ENCODE measurements around the gene ANXA6.
A peak's percentile ranks its signal among the peaks of the same experiment; 100 is the strongest.

ANXA6 gene

DNA sequence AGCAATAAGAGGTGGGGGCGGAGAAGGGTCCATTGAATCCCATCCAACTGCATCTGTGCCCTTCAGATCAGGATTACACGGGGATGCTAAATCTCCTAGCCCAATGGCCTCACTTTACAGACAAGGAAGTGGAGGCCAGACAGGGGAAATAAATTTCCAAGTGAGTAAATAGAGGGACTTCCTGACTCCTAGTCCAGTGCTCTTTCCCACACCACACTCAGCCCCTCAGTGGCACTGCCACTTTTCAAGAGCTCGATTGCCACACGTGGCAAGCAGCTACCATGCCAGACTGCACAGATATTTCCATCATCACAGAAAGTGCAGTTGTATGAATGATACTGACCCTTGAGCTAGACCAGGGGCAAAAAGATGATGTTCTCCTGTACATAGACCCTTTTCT, 68.6 kb downstream of the ANXA6 start:
- peaks cover 26% of the 10 kb centered on the region for H3K79me2 ChIP-seq (ENCODE audit: low read length)
- H3K27me3 ChIP-seq (ENCODE audit: low read depth, low read length), result peaks cover 4% of the 10 kb centered on the region; the same call in 1 of the 2 replicates
- H3K4me2 ChIP-seq (ENCODE audit: low read length), result no peak overlapping the region
- peaks cover 3% of the 10 kb centered on the region for H3K36me3 ChIP-seq (replicated peaks; ENCODE audit: low read depth, low read length)
- no peak overlapping the region for H3K27ac ChIP-seq (ENCODE audit: low read length)
- H2AFZ ChIP-seq (ENCODE audit: low read depth, low read length), result no peak overlapping the region
- H3K9me3 ChIP-seq (ENCODE audit: insufficient read depth, low read length), result no peaks in the 10 kb centered on the region
- no peaks in the 10 kb centered on the region for H4K20me1 ChIP-seq (ENCODE audit: insufficient read depth, low read length)
- no peak overlapping the region for H3K4me3 ChIP-seq (ENCODE audit: low read length)
- peaks cover 46% of the 10 kb centered on the region for H3K4me1 ChIP-seq (ENCODE audit: low read length)
- no peak overlapping the region for H3K9ac ChIP-seq (ENCODE audit: low read length)
- no peak for TF ChIP-seq EZH2phosphoT487 (IDR thresholded peaks at IDR 0.05; ENCODE audit: low read depth)
- TF ChIP-seq, protein P1, sequence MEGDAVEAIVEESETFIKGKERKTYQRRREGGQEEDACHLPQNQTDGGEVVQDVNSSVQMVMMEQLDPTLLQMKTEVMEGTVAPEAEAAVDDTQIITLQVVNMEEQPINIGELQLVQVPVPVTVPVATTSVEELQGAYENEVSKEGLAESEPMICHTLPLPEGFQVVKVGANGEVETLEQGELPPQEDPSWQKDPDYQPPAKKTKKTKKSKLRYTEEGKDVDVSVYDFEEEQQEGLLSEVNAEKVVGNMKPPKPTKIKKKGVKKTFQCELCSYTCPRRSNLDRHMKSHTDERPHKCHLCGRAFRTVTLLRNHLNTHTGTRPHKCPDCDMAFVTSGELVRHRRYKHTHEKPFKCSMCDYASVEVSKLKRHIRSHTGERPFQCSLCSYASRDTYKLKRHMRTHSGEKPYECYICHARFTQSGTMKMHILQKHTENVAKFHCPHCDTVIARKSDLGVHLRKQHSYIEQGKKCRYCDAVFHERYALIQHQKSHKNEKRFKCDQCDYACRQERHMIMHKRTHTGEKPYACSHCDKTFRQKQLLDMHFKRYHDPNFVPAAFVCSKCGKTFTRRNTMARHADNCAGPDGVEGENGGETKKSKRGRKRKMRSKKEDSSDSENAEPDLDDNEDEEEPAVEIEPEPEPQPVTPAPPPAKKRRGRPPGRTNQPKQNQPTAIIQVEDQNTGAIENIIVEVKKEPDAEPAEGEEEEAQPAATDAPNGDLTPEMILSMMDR (IDR thresholded peaks at IDR 0.05; ENCODE audit: low read depth, low read length), result no peak

DNA sequence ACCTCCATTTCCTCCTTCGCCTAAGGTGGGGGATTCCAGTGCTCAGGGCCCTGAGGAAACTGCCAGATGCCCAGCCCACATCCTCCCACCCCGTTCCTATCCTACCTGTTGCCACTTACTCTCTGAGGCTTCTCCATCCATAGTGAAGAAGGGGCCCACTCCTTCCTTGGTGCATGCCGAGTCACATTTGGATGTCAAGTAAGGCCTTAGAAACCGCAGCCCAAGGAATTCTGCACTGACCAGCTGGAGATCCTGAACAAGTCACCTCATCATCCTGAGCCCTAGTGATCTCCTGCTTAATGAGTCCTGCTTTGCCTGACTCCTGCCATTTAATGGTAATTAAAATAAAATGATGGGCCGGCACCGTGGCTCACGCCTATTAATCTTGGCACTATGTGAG, 70.1 kb downstream of the ANXA6 start:
- H3K36me3 ChIP-seq (replicated peaks; ENCODE audit: low read depth, low read length), result peaks cover 4% of the 10 kb centered on the region
- peak overlapping the region; percentile 88 for H3K9ac ChIP-seq (ENCODE audit: low read length)
- H3K79me2 ChIP-seq (ENCODE audit: low read length), result peaks cover 41% of the 10 kb centered on the region
- H3K4me1 ChIP-seq (ENCODE audit: low read length), result peaks cover 46% of the 10 kb centered on the region
- H4K20me1 ChIP-seq (ENCODE audit: insufficient read depth, low read length), result no peaks in the 10 kb centered on the region
- H3K4me2 ChIP-seq (ENCODE audit: low read length), result peak overlapping the region; percentile 96
- H3K27ac ChIP-seq (ENCODE audit: low read length), result peak overlapping the region; percentile 64
- TF ChIP-seq, protein P1 (IDR thresholded peaks at IDR 0.05; ENCODE audit: low read depth, low read length), result no peak
- no peak for TF ChIP-seq EZH2phosphoT487 (IDR thresholded peaks at IDR 0.05; ENCODE audit: low read depth)
- peak overlapping the region; percentile 53; the same call in 1 of the 2 replicates for H2AFZ ChIP-seq (ENCODE audit: low read depth, low read length)
- H3K4me3 ChIP-seq (ENCODE audit: low read length), result peak overlapping the region; percentile 90
- peaks cover 4% of the 10 kb centered on the region; the same call in 1 of the 2 replicates for H3K27me3 ChIP-seq (ENCODE audit: low read depth, low read length)
- H3K9me3 ChIP-seq (ENCODE audit: insufficient read depth, low read length), result no peaks in the 10 kb centered on the region

DNA sequence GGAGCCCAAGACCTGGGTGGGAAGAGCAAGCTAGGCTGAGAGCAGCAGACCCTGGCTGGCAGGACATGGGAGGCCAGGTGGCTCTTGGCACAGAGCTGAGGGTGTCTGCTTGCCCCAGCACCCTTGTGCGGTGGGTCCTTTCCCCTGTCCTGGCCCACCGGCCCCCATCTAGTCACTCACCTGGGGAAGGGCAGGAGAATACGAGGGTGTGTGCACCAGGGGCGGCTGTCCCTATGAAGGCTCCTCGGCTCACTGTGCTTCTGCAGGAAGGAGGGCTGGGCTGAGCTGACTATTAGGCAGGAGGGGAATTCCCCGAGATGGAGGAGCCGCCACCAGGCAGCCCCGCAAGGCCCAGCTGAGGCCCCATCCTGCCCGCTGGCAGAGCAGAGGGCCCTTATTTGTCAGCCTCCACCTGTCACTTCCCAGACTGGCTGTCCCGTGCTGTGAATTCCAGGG, 70.6 kb downstream of the ANXA6 start:
- peak overlapping the region; percentile 96 for H3K4me2 ChIP-seq (ENCODE audit: low read length)
- peaks cover 4% of the 10 kb centered on the region; the same call in 1 of the 2 replicates for H3K27me3 ChIP-seq (ENCODE audit: low read depth, low read length)
- H3K4me3 ChIP-seq (ENCODE audit: low read length), result peak overlapping the region; percentile 90
- peak overlapping the region; percentile 88 for H3K9ac ChIP-seq (ENCODE audit: low read length)
- peaks cover 46% of the 10 kb centered on the region for H3K79me2 ChIP-seq (ENCODE audit: low read length)
- peak overlapping the region; percentile 53; the same call in 1 of the 2 replicates for H2AFZ ChIP-seq (ENCODE audit: low read depth, low read length)
- H3K9me3 ChIP-seq (ENCODE audit: insufficient read depth, low read length), result no peaks in the 10 kb centered on the region
- H3K36me3 ChIP-seq (replicated peaks; ENCODE audit: low read depth, low read length), result peaks cover 6% of the 10 kb centered on the region
- no peak for TF ChIP-seq EZH2phosphoT487 (IDR thresholded peaks at IDR 0.05; ENCODE audit: low read depth)
- peaks cover 52% of the 10 kb centered on the region for H3K4me1 ChIP-seq (ENCODE audit: low read length)
- H4K20me1 ChIP-seq (ENCODE audit: insufficient read depth, low read length), result no peaks in the 10 kb centered on the region
- H3K27ac ChIP-seq (ENCODE audit: low read length), result peak overlapping the region; percentile 64

DNA sequence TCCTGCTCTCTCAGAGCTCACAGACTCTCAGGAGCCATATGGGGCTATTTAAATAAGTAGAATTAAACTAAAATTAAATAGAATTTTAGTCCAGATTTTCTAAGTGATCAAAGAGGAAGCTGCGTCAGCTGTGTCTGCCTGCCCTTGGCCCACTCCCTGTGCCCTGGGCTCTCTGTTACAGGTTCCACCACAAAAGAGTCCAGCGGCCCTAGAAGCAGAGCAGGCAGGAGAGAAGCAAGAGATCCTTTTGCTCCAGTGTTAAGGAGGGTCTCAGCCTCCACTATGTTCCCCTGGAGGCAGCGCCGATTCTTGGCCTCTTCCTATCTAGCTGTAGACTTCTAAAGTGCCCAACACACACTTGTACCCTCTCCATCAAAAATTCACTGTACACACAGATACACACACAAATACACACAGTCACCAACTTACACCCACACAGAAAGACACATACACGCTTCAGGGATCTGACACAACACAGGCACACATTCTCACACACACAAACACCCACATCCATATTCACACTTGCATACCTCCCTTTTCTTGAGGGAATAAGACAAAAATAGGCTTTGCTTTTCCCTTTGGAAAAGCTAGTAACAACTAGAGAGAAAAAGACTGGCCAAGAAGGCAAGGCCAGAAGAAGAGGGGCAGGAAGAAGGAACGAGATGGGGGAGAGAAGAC, 71.2 kb downstream of the ANXA6 start:
- peak overlapping the region; percentile 64 for H3K27ac ChIP-seq (ENCODE audit: low read length)
- peaks cover 52% of the 10 kb centered on the region for H3K79me2 ChIP-seq (ENCODE audit: low read length)
- TF ChIP-seq, protein P1 (IDR thresholded peaks at IDR 0.05; ENCODE audit: low read depth, low read length), result no peak
- no peak for TF ChIP-seq EZH2phosphoT487 (IDR thresholded peaks at IDR 0.05; ENCODE audit: low read depth)
- H2AFZ ChIP-seq (ENCODE audit: low read depth, low read length), result no peak overlapping the region
- peaks cover 6% of the 10 kb centered on the region for H3K36me3 ChIP-seq (replicated peaks; ENCODE audit: low read depth, low read length)
- H3K9ac ChIP-seq (ENCODE audit: low read length), result peak overlapping the region; percentile 88
- H3K4me2 ChIP-seq (ENCODE audit: low read length), result peak overlapping the region; percentile 96
- no peaks in the 10 kb centered on the region for H4K20me1 ChIP-seq (ENCODE audit: insufficient read depth, low read length)
- H3K4me1 ChIP-seq (ENCODE audit: low read length), result peaks cover 54% of the 10 kb centered on the region
- H3K9me3 ChIP-seq (ENCODE audit: insufficient read depth, low read length), result no peaks in the 10 kb centered on the region
- peak overlapping the region; percentile 90 for H3K4me3 ChIP-seq (ENCODE audit: low read length)
- peaks cover 4% of the 10 kb centered on the region; the same call in 1 of the 2 replicates for H3K27me3 ChIP-seq (ENCODE audit: low read depth, low read length)

All from OCI-LY3 (cell line).